Colonic mucosa (tissue), 4 donors: ENCODE measurements around the gene CS. TPM values are rescaled to one million over a fixed set of nuclear protein-coding genes. Genes with fewer than 3 reads are reported as not detected.
"Not testable (repeated sequence)": the region's sequence is repeated elsewhere in the genome, so short reads cannot be mapped to it uniquely, and the experiment has no call there.

ENCODE experiments used
- DNase-seq: peaks from one replicate; pipeline ENCODE4 v3.0.0-alpha.2; 2020
- H3K27ac ChIP-seq: fragments of 200-600 bp; one replicate; pipeline ENCODE4 v1.8.0; 2021
- H3K27me3 ChIP-seq: fragments of 200-600 bp; one replicate; pipeline ENCODE4 v1.8.0; 2021
- H3K36me3 ChIP-seq: fragments of 200-600 bp; one replicate; pipeline ENCODE4 v1.8.0; 2021
- H3K4me1 ChIP-seq: fragments of 200-600 bp; one replicate; pipeline ENCODE4 v1.8.0; 2021; ENCODE audit warnings: mild to moderate bottlenecking
- H3K4me3 ChIP-seq: fragments of 200-600 bp; one replicate; pipeline ENCODE4 v1.8.0; 2021
- H3K9ac ChIP-seq, 2 donors: one replicate each; pipeline ENCODE4 v1.7.0; 2013; ENCODE audit warnings: control low read depth in 2 of 2, low read depth in 2 of 2, low read length in 2 of 2
- H3K9me3 ChIP-seq: fragments of 200-600 bp; one replicate; pipeline ENCODE4 v1.8.0; 2021
- intact Hi-C: fragments of 100-400 bp; cut with DNase I; formaldehyde crosslinking; loops from one replicate; pipeline ENCODE4 v1.14.1; 2022
- total RNA-seq, 2 donors: library from RNA; stranded (reverse); fragmentation: NEBNext Ultra II Directional in 1 of 2; extraction: Animal tissue kit (Norgen Biotek cat#: 25700) in 1 of 2; gene quantifications; one replicate each; pipeline ENCODE4 v1.2.1, GENCODE V29; 2021
- TF ChIP-seq, protein P1 (sequence below): fragments of 200-600 bp; IDR thresholded peaks from one replicate; pipeline ENCODE4 v1.8.0; 2022; ENCODE audit warnings: antibody characterized with exemption, mild to moderate bottlenecking
- donor health status: healthy.
- donor health status: DM: no; HTN: no; CAD: no.
- donor health status: DM: no; HTN: no; CAD: no.

The CS gene
- total RNA-seq, 2 donors from 2014 or later = 367 to 437 TPM

DNA sequence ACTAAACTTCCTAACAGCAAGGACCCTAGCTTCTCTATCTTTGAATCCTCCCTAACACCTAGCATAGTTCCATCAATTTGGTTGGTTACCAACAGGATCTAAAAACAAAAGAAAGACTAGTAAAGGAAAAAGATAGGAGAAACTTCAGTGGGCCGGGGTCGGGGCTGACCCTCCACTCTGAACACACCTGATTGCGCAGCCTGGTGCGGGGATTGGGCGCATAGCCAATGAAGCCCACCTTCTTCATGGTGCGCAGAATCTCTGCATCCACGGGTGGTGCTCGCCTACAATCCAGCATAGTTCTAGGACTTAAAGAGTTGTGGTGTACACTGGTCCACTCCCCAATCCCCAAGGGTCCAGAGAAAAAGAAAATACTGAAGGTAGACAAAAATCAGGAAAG lies 26.0 kb upstream of the CS start:
- no peak overlapping the region for H3K9ac ChIP-seq
- peaks cover 6% of the 10 kb centered on the region for H3K36me3 ChIP-seq
- TF ChIP-seq, protein P1, sequence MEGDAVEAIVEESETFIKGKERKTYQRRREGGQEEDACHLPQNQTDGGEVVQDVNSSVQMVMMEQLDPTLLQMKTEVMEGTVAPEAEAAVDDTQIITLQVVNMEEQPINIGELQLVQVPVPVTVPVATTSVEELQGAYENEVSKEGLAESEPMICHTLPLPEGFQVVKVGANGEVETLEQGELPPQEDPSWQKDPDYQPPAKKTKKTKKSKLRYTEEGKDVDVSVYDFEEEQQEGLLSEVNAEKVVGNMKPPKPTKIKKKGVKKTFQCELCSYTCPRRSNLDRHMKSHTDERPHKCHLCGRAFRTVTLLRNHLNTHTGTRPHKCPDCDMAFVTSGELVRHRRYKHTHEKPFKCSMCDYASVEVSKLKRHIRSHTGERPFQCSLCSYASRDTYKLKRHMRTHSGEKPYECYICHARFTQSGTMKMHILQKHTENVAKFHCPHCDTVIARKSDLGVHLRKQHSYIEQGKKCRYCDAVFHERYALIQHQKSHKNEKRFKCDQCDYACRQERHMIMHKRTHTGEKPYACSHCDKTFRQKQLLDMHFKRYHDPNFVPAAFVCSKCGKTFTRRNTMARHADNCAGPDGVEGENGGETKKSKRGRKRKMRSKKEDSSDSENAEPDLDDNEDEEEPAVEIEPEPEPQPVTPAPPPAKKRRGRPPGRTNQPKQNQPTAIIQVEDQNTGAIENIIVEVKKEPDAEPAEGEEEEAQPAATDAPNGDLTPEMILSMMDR = no peak
- H3K4me1 ChIP-seq = no peaks in the 10 kb centered on the region
- H3K9me3 ChIP-seq = no peaks in the 10 kb centered on the region
- intact Hi-C loops = no loop called here
- no peak overlapping the region for H3K4me3 ChIP-seq
- no peaks in the 10 kb centered on the region for H3K27me3 ChIP-seq
- no peak for DNase-seq
- H3K27ac ChIP-seq = no peak overlapping the region

DNA sequence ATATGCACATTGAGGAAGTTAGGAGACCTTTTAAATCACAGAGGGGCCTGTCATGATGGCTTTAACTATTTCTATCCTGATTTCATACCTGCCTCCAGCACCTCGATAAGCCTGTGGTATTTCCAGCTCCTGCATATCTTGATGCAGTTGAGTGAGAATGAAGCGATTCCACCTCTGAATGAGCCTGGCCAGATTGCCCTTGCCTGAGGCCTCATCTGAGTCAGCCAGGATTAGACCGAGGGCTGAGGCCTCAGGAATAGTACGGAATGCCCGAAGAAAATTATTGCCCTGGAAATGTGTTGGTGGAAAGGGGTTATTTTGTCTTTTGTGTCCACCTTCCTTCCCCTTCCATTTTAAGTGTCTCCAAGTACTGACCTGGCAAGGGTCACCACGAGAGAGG lies 24.1 kb upstream of the CS start:
- Histone ChIP-seq H3K4me3 (no peak overlapping the region), H3K27me3 (no peaks in the 10 kb centered on the region), H3K9me3 (no peaks in the 10 kb centered on the region), H3K36me3 (peaks cover 6% of the 10 kb centered on the region), H3K9ac (no peak overlapping the region), H3K4me1 (no peaks in the 10 kb centered on the region), H3K27ac (no peak overlapping the region)
- no peak for DNase-seq
- TF ChIP-seq, protein P1 = no peak
- intact Hi-C loops = no loop called here

DNA sequence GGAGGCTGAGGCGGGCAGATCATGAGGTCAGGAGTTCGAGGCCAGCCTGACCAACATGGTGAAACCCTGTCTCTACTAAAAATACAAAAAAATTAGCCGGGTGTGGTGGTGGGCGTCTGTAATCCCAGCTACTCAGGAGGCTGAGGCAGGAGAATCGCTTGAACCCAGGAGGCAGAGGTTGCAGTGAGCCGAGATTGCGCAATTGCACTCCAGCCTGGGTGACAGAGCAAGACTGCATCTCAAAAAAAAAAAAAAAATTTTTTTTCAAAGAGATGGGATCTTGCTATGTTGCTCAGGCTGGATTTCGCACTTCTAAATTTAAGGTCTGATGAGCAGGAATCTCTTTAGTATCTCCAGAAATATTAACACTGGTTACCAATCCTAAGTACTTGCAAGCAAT lies 21.5 kb upstream of the CS start:
- intact Hi-C loops, DNase-seq: not testable (repeated sequence)

DNA sequence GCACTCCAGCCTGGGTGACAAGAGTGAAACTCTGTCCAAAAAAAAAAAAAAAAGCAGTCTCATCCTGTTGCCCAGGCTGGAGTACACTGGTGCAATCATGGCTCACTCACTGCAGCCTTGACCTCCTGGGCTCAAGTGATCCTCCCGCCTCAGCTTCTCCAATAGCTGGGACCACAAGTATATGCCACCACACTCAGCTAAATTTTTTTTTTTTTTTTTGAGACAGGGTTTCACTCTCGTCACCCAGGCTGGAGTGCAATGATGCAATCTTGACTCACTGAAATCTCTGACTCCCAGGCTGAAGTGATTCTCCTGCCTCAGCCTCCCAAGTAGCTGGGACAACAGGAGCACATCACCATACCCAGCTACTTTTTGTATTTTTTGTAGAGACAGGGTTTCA lies 20.9 kb upstream of the CS start:
- Histone ChIP-seq H3K36me3 (no peaks in the 10 kb centered on the region), H3K9me3 (no peaks in the 10 kb centered on the region), H3K4me3 (no peak overlapping the region), H3K27ac (no peak overlapping the region), H3K9ac (no peak overlapping the region), H3K4me1 (peaks cover 7% of the 10 kb centered on the region), H3K27me3 (no peaks in the 10 kb centered on the region)
- intact Hi-C loops = no loop called here
- TF ChIP-seq, protein P1 = no peak
- DNase-seq = no peak

More for the DNA sequence above, 21.5 kb upstream of the CS start:
- not testable (repeated sequence) for H3K27me3 ChIP-seq, H3K36me3 ChIP-seq, H3K4me3 ChIP-seq, H3K9me3 ChIP-seq, H3K27ac ChIP-seq, H3K4me1 ChIP-seq, H3K9ac ChIP-seq

DNA sequence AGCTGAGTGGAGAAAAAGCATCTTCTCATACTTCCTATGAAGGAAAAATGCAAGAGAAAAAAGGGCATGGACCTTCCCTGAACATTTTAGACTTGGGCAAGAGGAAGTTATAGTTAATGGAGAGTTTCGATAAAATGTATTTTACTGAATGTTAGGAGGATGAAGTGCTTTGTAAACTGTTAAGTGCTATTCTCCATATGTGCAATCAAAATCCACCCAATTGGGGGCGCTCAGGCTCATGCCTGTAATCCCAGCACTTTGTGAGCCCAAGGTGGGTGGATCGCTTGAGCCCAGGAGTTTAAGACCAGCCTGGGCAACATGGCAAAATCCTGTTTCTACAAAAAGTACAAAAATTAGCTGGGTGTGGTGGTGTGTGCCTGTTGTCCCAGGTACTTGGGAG lies 17.5 kb upstream of the CS start:
- DNase-seq = no peak
- H3K27ac ChIP-seq = no peak overlapping the region
- peaks cover 14% of the 10 kb centered on the region for H3K4me1 ChIP-seq
- no peak overlapping the region for H3K9ac ChIP-seq
- no peaks in the 10 kb centered on the region for H3K9me3 ChIP-seq
- H3K36me3 ChIP-seq = no peaks in the 10 kb centered on the region
- intact Hi-C loops = no loop called here
- no peaks in the 10 kb centered on the region for H3K27me3 ChIP-seq
- TF ChIP-seq, protein P1 = no peak
- H3K4me3 ChIP-seq = no peak overlapping the region

DNA sequence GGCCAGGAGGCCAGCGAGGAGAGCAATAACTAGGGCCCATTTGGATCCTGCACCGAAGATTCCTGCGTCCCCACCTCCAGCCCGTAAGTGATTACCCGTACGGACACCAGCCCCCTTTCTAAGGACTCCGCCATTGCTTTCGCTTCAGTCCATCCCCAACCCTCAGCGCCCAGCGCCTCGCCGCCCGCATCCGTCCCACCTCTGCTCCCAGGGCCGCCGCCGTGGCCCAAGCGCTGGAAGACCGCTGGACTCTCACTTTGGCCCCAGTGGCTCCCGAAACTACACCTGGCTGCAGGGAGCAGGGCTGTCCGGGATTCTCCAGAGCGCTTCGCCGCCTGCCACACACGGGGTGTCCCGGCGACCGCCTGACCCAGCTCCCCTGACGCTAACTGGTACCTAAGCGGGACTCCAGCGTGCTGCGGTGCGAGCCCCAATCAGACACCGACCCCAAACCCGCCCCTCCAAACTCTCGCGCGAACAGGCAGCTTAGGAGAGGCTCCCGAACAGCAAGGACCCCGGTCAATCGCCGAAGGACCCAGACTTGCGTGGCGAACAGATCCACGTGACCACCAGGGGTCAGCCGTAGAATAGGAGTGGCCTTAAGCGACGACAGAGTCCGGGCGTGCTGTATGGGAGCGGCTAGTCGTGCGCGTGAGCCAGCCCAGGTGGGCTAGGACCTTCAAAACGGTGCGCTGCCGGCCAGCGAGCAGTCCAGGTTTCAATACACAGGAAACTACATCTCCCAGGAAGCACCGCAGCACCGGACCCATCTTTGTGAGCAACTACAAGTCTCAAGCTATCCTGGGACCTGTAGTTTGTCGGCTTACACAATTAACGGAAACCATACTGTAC lies 15.7 kb upstream of the CS start, which contains the start of gene CNPY2:
Gene CNPY2 (minus strand): TSS at position 367 of the 852 bp plus-strand sequence. CDS start 771 bp downstream, outside the sequence.
- TF ChIP-seq, protein P1 = no peak
- H3K27ac ChIP-seq = peak within 1 kb of the TSS; percentile 88
- peak within 1 kb of the TSS; percentile 88 for H3K4me3 ChIP-seq
- DNase-seq = peak; percentile 95
- H3K36me3 ChIP-seq = peaks cover 8% of the 10 kb centered on the region
- intact Hi-C loops = no loop called here
- H3K4me1 ChIP-seq = peaks cover 14% of the 10 kb centered on the region
- peak within 1 kb of the TSS; percentile 91 to 100 for H3K9ac ChIP-seq
- H3K9me3 ChIP-seq = no peaks in the 10 kb centered on the region
- H3K27me3 ChIP-seq = no peaks in the 10 kb centered on the region
